Body of pancreas (tissue), 4 donors: ENCODE measurements around the gene R3HDM2.

ENCODE experiments used
- POLR2A ChIP-seq, 3 donors: fragments of 450-650 bp; IDR thresholded peaks; one replicate each; pipeline ENCODE4 v1.6.1; 2016; ENCODE audit warnings: antibody characterized with exemption in 3 of 3, mild to moderate bottlenecking in 2 of 3
- TF ChIP-seq, protein P1 (sequence below), 7 experiments: fragments of 450-650 bp in 4 of 7; fragments of 200-600 bp in 3 of 7; sonication (generic) in 3 of 7; IDR thresholded peaks; one replicate each; pipeline ENCODE4 v1.5.1; 2016 to 2019; ENCODE audit warnings: antibody characterized with exemption in 7 of 7

DNA sequence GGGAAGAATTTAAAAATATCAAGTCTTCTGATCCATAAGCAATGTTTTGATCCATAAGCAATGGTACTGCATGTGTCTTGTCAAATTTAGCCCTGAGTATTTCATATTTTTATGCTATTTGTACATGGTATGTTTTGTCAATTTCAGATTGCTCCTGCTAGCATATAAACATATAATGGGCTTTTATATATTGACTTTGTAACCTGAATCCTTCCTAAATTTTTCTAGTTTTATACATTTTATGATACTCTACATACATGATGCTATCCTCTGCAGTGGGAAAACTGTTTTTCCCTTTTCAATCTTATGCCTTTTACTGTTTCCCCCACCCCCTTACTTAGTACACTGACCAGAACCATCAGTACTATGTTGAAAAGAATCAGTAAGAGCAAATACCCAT is 75.1 kb downstream of the R3HDM2 start:
- TF ChIP-seq, protein P1, sequence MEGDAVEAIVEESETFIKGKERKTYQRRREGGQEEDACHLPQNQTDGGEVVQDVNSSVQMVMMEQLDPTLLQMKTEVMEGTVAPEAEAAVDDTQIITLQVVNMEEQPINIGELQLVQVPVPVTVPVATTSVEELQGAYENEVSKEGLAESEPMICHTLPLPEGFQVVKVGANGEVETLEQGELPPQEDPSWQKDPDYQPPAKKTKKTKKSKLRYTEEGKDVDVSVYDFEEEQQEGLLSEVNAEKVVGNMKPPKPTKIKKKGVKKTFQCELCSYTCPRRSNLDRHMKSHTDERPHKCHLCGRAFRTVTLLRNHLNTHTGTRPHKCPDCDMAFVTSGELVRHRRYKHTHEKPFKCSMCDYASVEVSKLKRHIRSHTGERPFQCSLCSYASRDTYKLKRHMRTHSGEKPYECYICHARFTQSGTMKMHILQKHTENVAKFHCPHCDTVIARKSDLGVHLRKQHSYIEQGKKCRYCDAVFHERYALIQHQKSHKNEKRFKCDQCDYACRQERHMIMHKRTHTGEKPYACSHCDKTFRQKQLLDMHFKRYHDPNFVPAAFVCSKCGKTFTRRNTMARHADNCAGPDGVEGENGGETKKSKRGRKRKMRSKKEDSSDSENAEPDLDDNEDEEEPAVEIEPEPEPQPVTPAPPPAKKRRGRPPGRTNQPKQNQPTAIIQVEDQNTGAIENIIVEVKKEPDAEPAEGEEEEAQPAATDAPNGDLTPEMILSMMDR (IDR thresholded peaks at IDR 0.05), result no peak
- TF ChIP-seq POLR2A (IDR thresholded peaks at IDR 0.05), result no peak
